CD4-positive, alpha-beta T cell treated with Interleukin-15 for 4 hours (primary cell): ENCODE results near the gene PREPL.

Source experiments
- DNase-seq: peaks from one replicate; pipeline ENCODE4 v3.0.0-alpha.2; 2020; ENCODE audit warnings: low spot score

The PREPL gene

GRCh38 chr2:44295633-44296359, 65.5 kb downstream of the PREPL start:
- DNase-seq, result no peak

- no peak for DNase-seq
Observed at GRCh38 chr2:44295113-44295512, 66.2 kb downstream of the PREPL start.

- no peak for DNase-seq
Observed at GRCh38 chr2:44291281-44292248, 69.7 kb downstream of the PREPL start.

GRCh38 chr2:44290261-44290660, 71.0 kb downstream of the PREPL start:
- DNase-seq, result no peak

GRCh38 chr2:44286884-44287638, 74.2 kb downstream of the PREPL start:
- no peak for DNase-seq

- DNase-seq, result no peak
Observed at GRCh38 chr2:44286119-44286883, 75.0 kb downstream of the PREPL start.

- DNase-seq, result no peak
Observed at GRCh38 chr2:44285174-44285573, 76.1 kb downstream of the PREPL start.

GRCh38 chr2:44283116-44283666, 78.1 kb downstream of the PREPL start:
- DNase-seq, result no peak

- DNase-seq, result no peak
Observed at GRCh38 chr2:44280869-44281268, 80.4 kb downstream of the PREPL start.

GRCh38 chr2:44277541-44277940, 83.8 kb downstream of the PREPL start:
- no peak for DNase-seq

- no peak for DNase-seq
Observed at GRCh38 chr2:44275927-44276303, 85.4 kb downstream of the PREPL start.

GRCh38 chr2:44273596-44273995, 87.7 kb downstream of the PREPL start:
- no peak for DNase-seq

GRCh38 chr2:44273076-44273475, 88.2 kb downstream of the PREPL start:
- no peak for DNase-seq

- no peak for DNase-seq
Observed at GRCh38 chr2:44271296-44271695, 90.0 kb downstream of the PREPL start.

- DNase-seq, result no peak
Observed at GRCh38 chr2:44269831-44270230, 91.5 kb downstream of the PREPL start.

- no peak for DNase-seq
Observed at GRCh38 chr2:44267796-44268648, 93.3 kb downstream of the PREPL start.
